GM12878 (cell line): ENCODE measurements around the gene PLEKHA7. TPM values are rescaled to one million over a fixed set of nuclear protein-coding genes. Genes with fewer than 3 reads are reported as not detected.

Experiments used
- ATAC-seq: fragments of 200-7000 bp; cut with Tn5 transposase; 3 replicates; pipeline ENCODE4 v1.9.1; 2020; ENCODE audit warnings: mild to moderate bottlenecking, moderate library complexity
- BruUV-seq: library from RNA; stranded (reverse); fragments of 400-500 nt; replicated peaks from 2 replicates; lab custom pipeline; 2021; lab: Mats Ljungman, UMichigan
- CTCF ChIA-PET: fragments of 300-600 bp; sonication (Branson Sonifier 250); formaldehyde crosslinking; extraction: SDS; loops from one replicate; lab custom pipeline; 2021; ENCODE audit warnings: inconsistent platforms; lab: Yijun Ruan, JAX
- POLR2A ChIA-PET: fragments of 350-600 bp; formaldehyde crosslinking; extraction: SDS; loops from one replicate; lab custom pipeline; 2021; ENCODE audit warnings: inconsistent platforms; lab: Charles Lee
- RAD21 ChIA-PET: fragments of 300-600 bp; sonication (Branson Sonifier 250); formaldehyde crosslinking; loops from one replicate; lab custom pipeline; 2023; ENCODE audit warnings: antibody characterized with exemption; ENCODE audit not compliant: unreplicated experiment; lab: Charles Lee
- SMC1A ChIA-PET: fragments of 300-600 bp; sonication (Branson Sonifier 250); formaldehyde crosslinking; loops from one replicate; lab custom pipeline; 2023; ENCODE audit not compliant: unreplicated experiment, uncharacterized antibody; lab: Charles Lee
- DNase-seq: peaks from one replicate; pipeline ENCODE4 v3.0.0-alpha.2; 2011; ENCODE audit warnings: low read depth, low spot score
- FAIRE-seq: peaks from 3 replicates; lab custom pipeline; 2011; peaks lifted over from hg19 to GRCh38; lab: Jason Lieb, UNC
- H2AFZ ChIP-seq: 2 replicates; pipeline ENCODE4 v1.6.0; 2011; ENCODE audit warnings: low read depth, low read length, control low read depth; ENCODE audit not compliant: control insufficient read depth
- H3K27ac ChIP-seq: 2 replicates; pipeline ENCODE4 v1.5.1; 2011; ENCODE audit warnings: control low read depth; ENCODE audit not compliant: control insufficient read depth, insufficient read depth
- H3K27me3 ChIP-seq, 2 experiments: replicated peaks in 1 of 2; 2 replicates each; pipeline versions ENCODE4 v1.6.0 to v1.6.1; 2011; ENCODE audit warnings: low read length in 1 of 2; ENCODE audit not compliant: control insufficient read depth in 2 of 2, insufficient read depth in 2 of 2
- H3K36me3 ChIP-seq, 2 experiments: 2 replicates each; pipeline ENCODE4 v1.5.1; 2011; ENCODE audit warnings: low read length in 1 of 2; ENCODE audit not compliant: control insufficient read depth in 2 of 2, insufficient read depth in 2 of 2
- H3K4me1 ChIP-seq: 2 replicates; pipeline ENCODE4 v1.6.1; 2011; ENCODE audit warnings: mild to moderate bottlenecking, low read length, moderate library complexity, mixed read lengths; ENCODE audit not compliant: control insufficient read depth, insufficient read depth
- H3K4me2 ChIP-seq: 2 replicates; pipeline ENCODE4 v1.6.0; 2011; ENCODE audit warnings: control low read depth; ENCODE audit not compliant: control insufficient read depth, insufficient read depth
- H3K4me3 ChIP-seq: fragments of 200-600 bp; sonication (generic); 2 replicates; pipeline ENCODE4 v1.5.1; 2016
- H3K79me2 ChIP-seq: 2 replicates; pipeline ENCODE4 v1.6.0; 2011; ENCODE audit warnings: low read length; ENCODE audit not compliant: control insufficient read depth, insufficient read depth
- H3K9ac ChIP-seq: 2 replicates; pipeline ENCODE4 v1.8.0; 2011; ENCODE audit warnings: low read length, control low read depth, mixed read lengths; ENCODE audit not compliant: control insufficient read depth, insufficient read depth
- H3K9me3 ChIP-seq: replicated peaks from 3 replicates; pipeline ENCODE4 v1.5.1; 2011; ENCODE audit warnings: mild to moderate bottlenecking, low read length; ENCODE audit not compliant: control insufficient read depth, insufficient read depth
- H4K20me1 ChIP-seq: 2 replicates; pipeline ENCODE4 v1.6.0; 2011; ENCODE audit not compliant: control insufficient read depth, insufficient read depth
- CREM ChIP-seq: IDR thresholded peaks from 2 replicates; pipeline ENCODE4 v1.6.1; 2014; ENCODE audit warnings: antibody characterized with exemption, low read depth
- FOS ChIP-seq: IDR thresholded peaks from 3 replicates; pipeline ENCODE4 v1.6.1; 2011; ENCODE audit warnings: borderline replicate concordance; ENCODE audit not compliant: insufficient read length; ENCODE audit errors: extremely low read depth
- IKZF2 ChIP-seq, 2 experiments: fragments of 450-650 bp; IDR thresholded peaks; 2 replicates each; pipeline ENCODE4 v1.6.1; 2017; ENCODE audit warnings: mild to moderate bottlenecking in 2 of 2, moderate library complexity in 2 of 2
- JUND ChIP-seq: IDR thresholded peaks from 2 replicates; pipeline ENCODE4 v1.6.1; 2012; ENCODE audit warnings: low read depth, mild to moderate bottlenecking, low read length, improper control_type of control experiment, moderate library complexity
- KDM1A ChIP-seq: fragments of 200-600 bp; sonication (generic); IDR thresholded peaks from 2 replicates; pipeline ENCODE4 v1.6.1; 2016; ENCODE audit warnings: borderline replicate concordance
- POU2F2 ChIP-seq: IDR thresholded peaks from 3 replicates; pipeline ENCODE4 v1.6.1; 2011; ENCODE audit warnings: low read depth, mild to moderate bottlenecking, low read length, borderline replicate concordance
- REST ChIP-seq: IDR thresholded peaks from 2 replicates; pipeline ENCODE4 v1.6.1; 2012; ENCODE audit warnings: mild to moderate bottlenecking, low read depth, low read length
- SMAD1 ChIP-seq: fragments of 450-650 bp; IDR thresholded peaks from 2 replicates; pipeline ENCODE4 v1.6.1; 2018; ENCODE audit warnings: mild to moderate bottlenecking, low read depth; ENCODE audit not compliant: partially characterized antibody
- SMAD5 ChIP-seq: IDR thresholded peaks from 2 replicates; pipeline ENCODE4 v1.6.1; 2016; ENCODE audit warnings: antibody characterized with exemption, low read depth
- SMARCA5 ChIP-seq: fragments of 450-650 bp; IDR thresholded peaks from 2 replicates; pipeline ENCODE4 v1.6.1; 2017; ENCODE audit warnings: mild to moderate bottlenecking
- STAT3 ChIP-seq: IDR thresholded peaks from 2 replicates; pipeline ENCODE4 v1.6.1; 2011; ENCODE audit warnings: low read depth, low read length, improper control_type of control experiment
- ZNF207 ChIP-seq: fragments of 450-650 bp; IDR thresholded peaks from 2 replicates; pipeline ENCODE4 v1.6.1; 2014; ENCODE audit warnings: antibody characterized with exemption, mild to moderate bottlenecking, borderline replicate concordance
- WGBS: methylation state at CpG from one replicate; pipeline ENCODE4 v1.1.6; 2016; ENCODE audit warnings: low lambda C conversion rate; ENCODE audit not compliant: insufficient replicate concordance, insufficient coverage; ENCODE audit errors: missing lambda C conversion rate; 5-methylcytosine and 5-hydroxymethylcytosine counted together
- in situ Hi-C: fragments of 300-500 bp; cut with MboI; formaldehyde crosslinking; loops from 9 replicates; pipeline ENCODE4 v1.14.3; 2018; ENCODE audit warnings: mixed read lengths
- intact Hi-C: fragments of 100-400 bp; cut with micrococcal nuclease; formaldehyde crosslinking; loops from one replicate; pipeline ENCODE4 v1.14.2; 2022; ENCODE audit not compliant: unreplicated experiment
- polyA plus RNA-seq, 11 experiments: library from polyadenylated mRNA; depleted of rRNA in 4 of 11; unstranded in 6 of 11; stranded (reverse) in 5 of 11; fragments of >200 nt; fragmentation: Nextera tagmentation in 4 of 11; fragmentation: Illumina TruSeq in 1 of 11; extraction: Ambion mirVana in 4 of 11; extraction: Trizol in 1 of 11; gene quantifications; 1 replicate in 1 of 11; 2 replicates in 10 of 11; pipeline versions ENCODE4 v1.2.1 to v1.2.3, GENCODE V29; 2011 to 2016; ENCODE audit warnings: inconsistent platforms in 2 of 11, missing spikeins in 2 of 11, low read depth in 1 of 11
- total RNA-seq, 4 experiments: library from RNA; depleted of rRNA in 3 of 4; stranded (reverse); fragments of >200 nt in 3 of 4; fragmentation: Illumina TruSeq in 1 of 4; extraction: Trizol in 1 of 4; gene quantifications; 2 replicates each; pipeline versions ENCODE4 v1.2.1 to v1.2.3, GENCODE V29; 2013 to 2021

PLEKHA7 gene
- total and polyA plus RNA-seq, 10 of the 15 experiments (the other 5 are each of a cell fraction or from before 2014, with no cell fraction given): 0.45 to 5.3 (median 2.1) TPM

- ChIA-PET SMC1A (interaction anchor here (0.8 kb wide), 1 partner anchor 9 kb away, joined by 3 read pairs; no protein-coding TSS in a partner anchor), POLR2A (no interaction called here), RAD21 (no interaction called here), CTCF (no interaction called here)
- TF ChIP-seq SMAD5: no peak
- TF ChIP-seq JUND: no peak
- no peak for TF ChIP-seq STAT3
- TF ChIP-seq SMAD1: no peak
- TF ChIP-seq FOS: no peak
- TF ChIP-seq SMARCA5: no peak
- TF ChIP-seq IKZF2 (IDR thresholded peaks at IDR 0.05): no peak
- no peak for TF ChIP-seq ZNF207
- TF ChIP-seq CREM: no peak
- TF ChIP-seq POU2F2: no peak
- no peak for TF ChIP-seq KDM1A
- no peak for TF ChIP-seq REST
- H3K9me3 ChIP-seq: no peaks in the 10 kb centered on the region
- no peak overlapping the region for H3K9ac ChIP-seq
- H2AFZ ChIP-seq: no peak overlapping the region
- no TSS peak for BruUV-seq
- H3K4me1 ChIP-seq: peaks cover 3% of the 10 kb centered on the region
- H3K27ac ChIP-seq: no peak overlapping the region
- H3K79me2 ChIP-seq: no peaks in the 10 kb centered on the region
- no peak for DNase-seq
- WGBS: 57% methylated on average over 9 of the region's 9 CpGs
- H4K20me1 ChIP-seq: no peaks in the 10 kb centered on the region
- no peaks in the 10 kb centered on the region for H3K27me3 ChIP-seq
- H3K36me3 ChIP-seq: no peaks in the 10 kb centered on the region
- no peak overlapping the region for H3K4me2 ChIP-seq
- FAIRE-seq: no peak
- in situ Hi-C loops: no loop called here
- no peak overlapping the region for H3K4me3 ChIP-seq
- no peak for ATAC-seq
- intact Hi-C loops: no loop called here
Observed at GRCh38 chr11:16981651-16982194, 32.5 kb downstream of the PLEKHA7 start.
